HL-60 (cell line): ENCODE data around the gene UST.
A peak's percentile ranks its signal among the peaks of the same experiment; 100 is the strongest.

Experiments
- DNase-seq, 2 experiments: peaks; one replicate each; pipeline ENCODE4 v3.0.0-alpha.2; 2010 to 2020; ENCODE audit warnings: low read depth in 1 of 2, low spot score in 1 of 2
- H3K27ac ChIP-seq: fragments of 250-450 bp; sonication (Bioruptor Pico); replicated peaks from 2 replicates; pipeline ENCODE4 v1.5.1; 2020; ENCODE audit warnings: mild to moderate bottlenecking, moderate library complexity
- H3K27me3 ChIP-seq: fragments of 250-450 bp; sonication (Bioruptor Pico); 2 replicates; pipeline ENCODE4 v1.5.1; 2021; ENCODE audit warnings: mild to moderate bottlenecking, moderate library complexity; ENCODE audit not compliant: insufficient read depth, poor library complexity, severe bottlenecking
- H3K4me3 ChIP-seq: replicated peaks from 2 replicates; pipeline ENCODE4 v1.5.1; 2011; ENCODE audit warnings: mild to moderate bottlenecking, control low read depth, low read length; ENCODE audit not compliant: insufficient read depth
- GABPA ChIP-seq: IDR thresholded peaks from 2 replicates; pipeline ENCODE4 v1.6.1; 2012; ENCODE audit warnings: low read depth
- POLR2AphosphoS5 ChIP-seq: IDR thresholded peaks from 2 replicates; pipeline ENCODE4 v1.6.1; 2012; ENCODE audit warnings: low read depth
- SPI1 ChIP-seq: IDR thresholded peaks from 2 replicates; pipeline ENCODE4 v1.6.1; 2012; ENCODE audit warnings: low read depth, mild to moderate bottlenecking, borderline replicate concordance
- TF ChIP-seq, protein P1 (sequence below): IDR thresholded peaks from 2 replicates; pipeline ENCODE4 v1.6.1; 2012; ENCODE audit warnings: low read depth; ENCODE audit not compliant: insufficient replicate concordance
- TF ChIP-seq, protein P2 (sequence below): IDR thresholded peaks from one replicate; pipeline ENCODE4 v1.5.1; 2011; ENCODE audit warnings: low read length, control low read depth, inconsistent platforms; ENCODE audit not compliant: insufficient read depth

Gene UST

DNA sequence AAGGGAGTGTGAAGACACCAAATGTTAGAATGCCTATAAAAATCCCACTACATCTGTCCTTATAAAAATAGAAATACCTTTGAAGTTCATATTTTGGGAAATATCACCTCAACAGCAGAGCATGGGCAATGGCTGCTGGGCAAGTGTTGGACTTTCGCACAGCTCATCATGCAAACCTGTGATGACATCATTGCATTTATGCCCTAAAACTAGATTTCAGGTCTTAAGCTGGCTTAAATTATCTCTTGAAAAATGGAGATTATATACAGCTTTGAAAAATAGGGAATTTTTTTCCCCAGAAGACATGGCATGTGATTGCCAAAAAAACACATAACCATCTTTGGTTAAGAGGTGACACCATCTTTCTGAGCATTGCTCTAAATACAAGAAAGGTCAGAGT is 197.8 kb downstream of the UST start:
- DNase-seq = no peak
- no peak overlapping the region for H3K4me3 ChIP-seq
- H3K27me3 ChIP-seq = peaks cover 4% of the 10 kb centered on the region
- no peak for TF ChIP-seq SPI1
- TF ChIP-seq, protein P1, sequence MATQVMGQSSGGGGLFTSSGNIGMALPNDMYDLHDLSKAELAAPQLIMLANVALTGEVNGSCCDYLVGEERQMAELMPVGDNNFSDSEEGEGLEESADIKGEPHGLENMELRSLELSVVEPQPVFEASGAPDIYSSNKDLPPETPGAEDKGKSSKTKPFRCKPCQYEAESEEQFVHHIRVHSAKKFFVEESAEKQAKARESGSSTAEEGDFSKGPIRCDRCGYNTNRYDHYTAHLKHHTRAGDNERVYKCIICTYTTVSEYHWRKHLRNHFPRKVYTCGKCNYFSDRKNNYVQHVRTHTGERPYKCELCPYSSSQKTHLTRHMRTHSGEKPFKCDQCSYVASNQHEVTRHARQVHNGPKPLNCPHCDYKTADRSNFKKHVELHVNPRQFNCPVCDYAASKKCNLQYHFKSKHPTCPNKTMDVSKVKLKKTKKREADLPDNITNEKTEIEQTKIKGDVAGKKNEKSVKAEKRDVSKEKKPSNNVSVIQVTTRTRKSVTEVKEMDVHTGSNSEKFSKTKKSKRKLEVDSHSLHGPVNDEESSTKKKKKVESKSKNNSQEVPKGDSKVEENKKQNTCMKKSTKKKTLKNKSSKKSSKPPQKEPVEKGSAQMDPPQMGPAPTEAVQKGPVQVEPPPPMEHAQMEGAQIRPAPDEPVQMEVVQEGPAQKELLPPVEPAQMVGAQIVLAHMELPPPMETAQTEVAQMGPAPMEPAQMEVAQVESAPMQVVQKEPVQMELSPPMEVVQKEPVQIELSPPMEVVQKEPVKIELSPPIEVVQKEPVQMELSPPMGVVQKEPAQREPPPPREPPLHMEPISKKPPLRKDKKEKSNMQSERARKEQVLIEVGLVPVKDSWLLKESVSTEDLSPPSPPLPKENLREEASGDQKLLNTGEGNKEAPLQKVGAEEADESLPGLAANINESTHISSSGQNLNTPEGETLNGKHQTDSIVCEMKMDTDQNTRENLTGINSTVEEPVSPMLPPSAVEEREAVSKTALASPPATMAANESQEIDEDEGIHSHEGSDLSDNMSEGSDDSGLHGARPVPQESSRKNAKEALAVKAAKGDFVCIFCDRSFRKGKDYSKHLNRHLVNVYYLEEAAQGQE = no peak
- TF ChIP-seq, protein P2, sequence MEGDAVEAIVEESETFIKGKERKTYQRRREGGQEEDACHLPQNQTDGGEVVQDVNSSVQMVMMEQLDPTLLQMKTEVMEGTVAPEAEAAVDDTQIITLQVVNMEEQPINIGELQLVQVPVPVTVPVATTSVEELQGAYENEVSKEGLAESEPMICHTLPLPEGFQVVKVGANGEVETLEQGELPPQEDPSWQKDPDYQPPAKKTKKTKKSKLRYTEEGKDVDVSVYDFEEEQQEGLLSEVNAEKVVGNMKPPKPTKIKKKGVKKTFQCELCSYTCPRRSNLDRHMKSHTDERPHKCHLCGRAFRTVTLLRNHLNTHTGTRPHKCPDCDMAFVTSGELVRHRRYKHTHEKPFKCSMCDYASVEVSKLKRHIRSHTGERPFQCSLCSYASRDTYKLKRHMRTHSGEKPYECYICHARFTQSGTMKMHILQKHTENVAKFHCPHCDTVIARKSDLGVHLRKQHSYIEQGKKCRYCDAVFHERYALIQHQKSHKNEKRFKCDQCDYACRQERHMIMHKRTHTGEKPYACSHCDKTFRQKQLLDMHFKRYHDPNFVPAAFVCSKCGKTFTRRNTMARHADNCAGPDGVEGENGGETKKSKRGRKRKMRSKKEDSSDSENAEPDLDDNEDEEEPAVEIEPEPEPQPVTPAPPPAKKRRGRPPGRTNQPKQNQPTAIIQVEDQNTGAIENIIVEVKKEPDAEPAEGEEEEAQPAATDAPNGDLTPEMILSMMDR = no peak
- no peak for TF ChIP-seq POLR2AphosphoS5
- TF ChIP-seq GABPA = no peak
- no peak overlapping the region for H3K27ac ChIP-seq

DNA sequence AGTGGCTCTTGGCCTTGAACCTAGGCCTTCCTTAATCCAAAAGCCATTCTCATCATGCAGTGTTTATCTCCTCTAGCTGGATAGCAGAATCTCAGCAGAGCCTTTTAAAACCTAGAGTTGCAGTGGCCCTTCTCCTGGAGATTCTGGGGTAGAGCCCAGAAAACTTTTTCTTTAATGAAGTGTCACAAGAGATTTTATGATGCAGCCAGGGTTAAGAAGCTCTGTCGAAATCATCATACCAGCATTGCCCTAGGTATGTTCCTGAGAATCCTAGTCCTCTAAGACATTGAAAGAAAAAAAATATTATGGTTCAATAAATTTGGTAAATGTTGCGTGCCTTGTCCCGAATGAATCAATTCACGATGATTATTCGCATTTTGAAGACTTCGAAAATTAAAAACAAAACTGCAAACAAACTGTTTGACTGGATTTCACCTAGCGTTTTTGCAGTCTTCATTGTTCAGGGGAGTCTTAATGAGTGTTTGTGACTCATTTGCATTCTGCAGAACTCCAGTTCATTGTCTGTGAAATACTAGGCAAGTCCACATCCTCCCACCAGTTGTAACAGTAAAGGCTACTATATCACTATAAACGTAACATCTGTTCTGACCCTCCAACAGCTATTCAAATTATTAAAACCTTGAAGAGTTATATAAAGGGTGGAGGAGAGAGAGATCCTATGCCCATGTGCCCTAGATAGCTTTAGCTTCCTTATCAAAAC is 198.6 kb downstream of the UST start:
- no peak overlapping the region for H3K4me3 ChIP-seq
- H3K27me3 ChIP-seq = peaks cover 4% of the 10 kb centered on the region
- no peak for TF ChIP-seq GABPA
- no peak overlapping the region for H3K27ac ChIP-seq
- DNase-seq = no peak

DNA sequence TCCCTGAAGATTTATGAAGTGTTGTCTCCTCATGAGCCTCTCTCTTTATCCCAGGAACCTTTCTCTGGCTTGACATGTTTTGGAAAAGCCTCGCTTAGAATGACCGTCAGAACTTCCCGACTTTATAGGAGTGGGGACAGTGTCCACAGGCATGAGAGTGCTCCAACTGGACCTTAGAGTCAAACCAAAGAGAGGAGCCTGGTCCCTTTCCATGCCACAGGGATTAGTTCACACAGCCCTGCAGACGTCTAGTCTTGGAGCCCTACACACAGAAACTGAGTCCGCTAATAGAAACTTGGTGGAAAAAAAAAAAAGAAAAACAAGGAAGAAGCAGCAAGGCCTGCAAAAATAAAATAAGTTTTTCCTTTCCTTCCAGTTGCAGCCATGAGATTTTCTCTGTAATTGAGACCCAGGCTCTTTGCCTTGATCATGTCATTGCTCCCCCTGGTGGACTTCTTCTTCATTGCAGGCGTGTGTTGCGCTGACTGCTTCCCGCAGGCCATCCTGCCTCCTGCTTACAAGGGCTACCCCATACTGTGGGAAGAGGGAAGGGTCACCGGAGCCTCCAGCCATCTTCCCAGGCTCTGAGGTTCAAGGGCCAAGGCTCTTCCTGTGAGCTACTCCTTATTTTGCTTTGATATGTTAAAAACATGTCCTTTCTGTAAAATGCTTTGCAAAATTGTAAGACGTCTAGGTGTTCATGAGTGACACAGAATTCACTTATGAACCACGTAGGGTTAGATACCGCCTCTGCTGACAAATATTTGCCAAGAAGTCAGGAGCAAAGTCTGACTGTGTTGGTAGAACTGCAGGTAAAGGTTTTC is 201.0 kb downstream of the UST start:
- Histone ChIP-seq H3K4me3 (no peak overlapping the region), H3K27ac (no peak overlapping the region), H3K27me3 (peaks cover 12% of the 10 kb centered on the region)
- TF ChIP-seq, protein P2 = peak; percentile 86
- TF ChIP-seq, protein P1 = no peak
- peak; percentile 36 to 67 for DNase-seq

DNA sequence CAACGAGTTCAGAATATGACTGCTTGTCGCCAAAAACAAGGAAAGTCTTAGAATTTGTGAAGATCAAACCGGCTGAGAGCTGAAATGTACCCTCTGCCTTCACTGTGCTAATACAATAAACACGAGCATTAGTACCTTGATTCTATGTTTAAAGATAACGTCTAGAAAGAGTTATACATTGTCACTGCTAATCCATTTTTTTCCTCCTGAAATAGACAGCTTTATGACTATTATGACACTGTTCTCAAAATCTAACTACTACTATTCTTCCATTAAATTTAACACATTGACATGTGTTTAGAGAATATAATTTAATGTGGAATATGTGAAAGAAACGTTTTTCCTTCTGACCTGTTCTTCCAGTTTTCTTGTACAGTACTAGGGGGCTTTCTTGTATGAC is 204.8 kb downstream of the UST start:
- TF ChIP-seq, protein P1 = no peak
- TF ChIP-seq SPI1 (no peak), GABPA (no peak), POLR2AphosphoS5 (no peak)
- TF ChIP-seq, protein P2 = no peak
- DNase-seq = no peak
- H3K4me3 ChIP-seq = no peak overlapping the region
- H3K27me3 ChIP-seq = peaks cover 7% of the 10 kb centered on the region
- no peak overlapping the region for H3K27ac ChIP-seq
